Colonic mucosa (tissue), 4 donors: ENCODE data around the gene PDC. TPM values are rescaled to one million over a fixed set of nuclear protein-coding genes. Genes with fewer than 3 reads are reported as not detected.

ENCODE experiments used
- DNase-seq: peaks from one replicate; pipeline ENCODE4 v3.0.0-alpha.2; 2020
- H3K27ac ChIP-seq: fragments of 200-600 bp; one replicate; pipeline ENCODE4 v1.8.0; 2021
- H3K27me3 ChIP-seq: fragments of 200-600 bp; one replicate; pipeline ENCODE4 v1.8.0; 2021
- H3K36me3 ChIP-seq: fragments of 200-600 bp; one replicate; pipeline ENCODE4 v1.8.0; 2021
- H3K4me1 ChIP-seq: fragments of 200-600 bp; one replicate; pipeline ENCODE4 v1.8.0; 2021; ENCODE audit warnings: mild to moderate bottlenecking
- H3K4me3 ChIP-seq: fragments of 200-600 bp; one replicate; pipeline ENCODE4 v1.8.0; 2021
- H3K9ac ChIP-seq, 2 donors: one replicate each; pipeline ENCODE4 v1.7.0; 2013; ENCODE audit warnings: control low read depth in 2 of 2, low read depth in 2 of 2, low read length in 2 of 2
- H3K9me3 ChIP-seq: fragments of 200-600 bp; one replicate; pipeline ENCODE4 v1.8.0; 2021
- intact Hi-C: fragments of 100-400 bp; cut with DNase I; formaldehyde crosslinking; loops from one replicate; pipeline ENCODE4 v1.14.1; 2022
- total RNA-seq, 2 donors: library from RNA; stranded (reverse); fragmentation: NEBNext Ultra II Directional in 1 of 2; extraction: Animal tissue kit (Norgen Biotek cat#: 25700) in 1 of 2; gene quantifications; one replicate each; pipeline ENCODE4 v1.2.1, GENCODE V29; 2021
- TF ChIP-seq, protein P1 (sequence below): fragments of 200-600 bp; IDR thresholded peaks from one replicate; pipeline ENCODE4 v1.8.0; 2022; ENCODE audit warnings: antibody characterized with exemption, mild to moderate bottlenecking
- donor health status: healthy.
- donor health status: DM: no; HTN: no; CAD: no.
- donor health status: DM: no; HTN: no; CAD: no.

The PDC gene
- total RNA-seq, 2 donors from 2014 or later, result not detected

DNA sequence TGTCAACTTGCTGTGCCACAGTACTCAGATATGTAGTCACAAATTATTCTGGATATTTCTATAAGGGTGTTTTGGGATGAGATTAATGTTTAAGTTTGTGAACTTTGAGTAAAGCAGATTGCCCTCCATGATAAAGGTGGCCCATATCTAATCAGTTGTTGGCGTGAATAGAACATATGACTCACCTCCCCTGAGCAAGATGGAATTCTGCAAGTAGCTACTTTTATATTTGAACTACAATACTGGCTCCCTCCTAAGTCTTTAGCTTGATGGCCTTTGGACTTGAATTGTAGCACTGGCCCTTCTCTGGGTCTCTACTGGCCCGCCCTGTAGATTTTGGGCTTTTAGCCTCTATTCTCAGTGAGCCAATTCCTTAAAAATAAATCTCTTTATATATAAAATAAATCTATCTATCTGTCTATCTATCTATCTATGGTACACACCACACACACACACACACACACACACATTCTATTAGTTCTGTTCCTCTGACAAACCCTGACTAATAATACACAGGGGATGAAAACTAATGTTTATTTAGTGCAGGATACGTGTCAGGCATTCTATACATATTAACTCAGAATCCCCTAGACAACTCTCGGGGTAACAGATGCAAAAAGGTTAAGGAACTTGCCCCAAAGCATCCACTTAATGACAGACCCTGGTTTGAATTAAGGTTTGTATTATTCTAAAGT is 37.9 kb upstream of the PDC start:
- Histone ChIP-seq H3K36me3 (no peaks in the 10 kb centered on the region), H3K27ac (no peak overlapping the region), H3K27me3 (no peaks in the 10 kb centered on the region), H3K9ac (no peak overlapping the region), H3K9me3 (no peaks in the 10 kb centered on the region), H3K4me3 (no peak overlapping the region), H3K4me1 (no peaks in the 10 kb centered on the region)
- TF ChIP-seq, protein P1, sequence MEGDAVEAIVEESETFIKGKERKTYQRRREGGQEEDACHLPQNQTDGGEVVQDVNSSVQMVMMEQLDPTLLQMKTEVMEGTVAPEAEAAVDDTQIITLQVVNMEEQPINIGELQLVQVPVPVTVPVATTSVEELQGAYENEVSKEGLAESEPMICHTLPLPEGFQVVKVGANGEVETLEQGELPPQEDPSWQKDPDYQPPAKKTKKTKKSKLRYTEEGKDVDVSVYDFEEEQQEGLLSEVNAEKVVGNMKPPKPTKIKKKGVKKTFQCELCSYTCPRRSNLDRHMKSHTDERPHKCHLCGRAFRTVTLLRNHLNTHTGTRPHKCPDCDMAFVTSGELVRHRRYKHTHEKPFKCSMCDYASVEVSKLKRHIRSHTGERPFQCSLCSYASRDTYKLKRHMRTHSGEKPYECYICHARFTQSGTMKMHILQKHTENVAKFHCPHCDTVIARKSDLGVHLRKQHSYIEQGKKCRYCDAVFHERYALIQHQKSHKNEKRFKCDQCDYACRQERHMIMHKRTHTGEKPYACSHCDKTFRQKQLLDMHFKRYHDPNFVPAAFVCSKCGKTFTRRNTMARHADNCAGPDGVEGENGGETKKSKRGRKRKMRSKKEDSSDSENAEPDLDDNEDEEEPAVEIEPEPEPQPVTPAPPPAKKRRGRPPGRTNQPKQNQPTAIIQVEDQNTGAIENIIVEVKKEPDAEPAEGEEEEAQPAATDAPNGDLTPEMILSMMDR, result no peak
- DNase-seq, result no peak
- intact Hi-C loops, result no loop called here

DNA sequence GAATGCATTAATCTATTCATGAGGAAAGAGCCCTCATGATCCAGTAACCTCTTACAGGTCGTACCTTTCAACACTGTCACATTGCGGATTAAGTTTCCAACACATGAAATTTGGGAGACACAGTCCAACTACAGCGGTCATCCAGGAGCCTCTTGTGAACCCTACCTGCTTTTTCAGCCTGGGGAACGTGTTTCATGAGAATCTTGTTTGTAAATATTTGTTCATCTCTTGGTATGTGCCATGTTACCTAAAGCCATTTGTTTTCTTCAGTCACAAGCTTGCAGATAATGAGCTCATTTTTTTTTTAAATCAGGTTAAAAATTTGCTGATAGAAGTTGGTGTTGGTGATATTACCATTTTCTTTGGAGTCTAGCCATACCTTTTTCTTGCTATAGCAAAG is 37.2 kb upstream of the PDC start:
- H3K27ac ChIP-seq, result no peak overlapping the region
- no peak for DNase-seq
- H3K36me3 ChIP-seq, result no peaks in the 10 kb centered on the region
- no peaks in the 10 kb centered on the region for H3K27me3 ChIP-seq
- TF ChIP-seq, protein P1, result no peak
- H3K4me3 ChIP-seq, result no peak overlapping the region
- no peak overlapping the region for H3K9ac ChIP-seq
- no peaks in the 10 kb centered on the region for H3K4me1 ChIP-seq
- intact Hi-C loops, result no loop called here
- H3K9me3 ChIP-seq, result no peaks in the 10 kb centered on the region

DNA sequence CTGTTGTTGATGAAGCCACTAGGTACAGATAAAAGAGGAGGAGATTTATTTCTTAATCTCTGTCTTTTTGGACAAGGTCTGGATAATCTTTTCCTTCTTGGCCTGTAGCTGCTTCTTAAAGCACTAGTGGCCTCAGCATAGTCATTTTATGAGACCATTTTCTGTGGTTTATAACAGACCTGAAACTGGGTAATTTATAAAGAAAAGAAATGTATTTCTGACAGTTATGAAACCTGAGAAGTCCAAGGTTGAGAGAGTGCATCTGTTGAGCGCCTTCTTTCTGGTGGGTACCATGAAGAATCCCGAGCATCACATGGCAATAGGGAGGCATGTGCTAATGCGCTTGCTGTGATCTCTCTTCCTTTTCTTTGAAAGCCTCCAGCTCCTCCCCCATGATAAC is 36.7 kb upstream of the PDC start:
- Histone ChIP-seq H3K36me3 (no peaks in the 10 kb centered on the region), H3K9me3 (no peaks in the 10 kb centered on the region), H3K4me3 (no peak overlapping the region), H3K4me1 (no peaks in the 10 kb centered on the region), H3K9ac (no peak overlapping the region), H3K27me3 (no peaks in the 10 kb centered on the region), H3K27ac (no peak overlapping the region)
- intact Hi-C loops, result no loop called here
- DNase-seq, result no peak
- TF ChIP-seq, protein P1, result no peak

DNA sequence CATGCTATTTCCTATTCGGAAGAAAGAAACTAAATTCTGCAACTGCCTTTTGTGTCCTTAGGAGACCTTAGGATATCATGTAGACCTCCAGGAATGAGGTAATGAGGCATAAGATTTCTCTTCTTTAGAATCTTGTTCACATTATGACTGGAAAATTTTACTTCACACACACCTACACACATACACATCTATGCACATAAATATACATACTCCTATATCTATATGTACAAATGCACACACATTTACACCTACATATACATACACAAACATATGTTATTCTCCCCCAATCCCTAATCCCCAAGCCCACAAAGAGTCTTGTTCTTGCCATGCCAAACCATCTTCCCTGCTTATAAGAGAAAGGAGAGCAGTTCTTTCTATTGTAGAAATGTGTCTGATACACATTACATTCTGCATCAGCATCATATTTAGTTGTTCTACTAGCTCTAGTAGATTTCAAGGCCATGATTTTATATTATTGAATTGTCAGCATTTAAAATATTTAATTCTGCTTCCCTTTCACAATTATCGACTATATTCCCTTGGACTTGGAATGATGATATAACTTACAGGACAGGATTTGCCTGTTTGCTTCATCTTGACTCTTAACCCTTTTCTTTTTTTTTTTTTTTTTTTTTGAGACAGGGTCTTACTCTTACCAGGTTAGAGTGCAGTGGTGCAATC is 35.4 kb upstream of the PDC start:
- intact Hi-C loops, result no loop called here
- H3K9me3 ChIP-seq, result no peaks in the 10 kb centered on the region
- H3K4me3 ChIP-seq, result no peak overlapping the region
- no peak for DNase-seq
- H3K27ac ChIP-seq, result no peak overlapping the region
- no peaks in the 10 kb centered on the region for H3K4me1 ChIP-seq
- H3K27me3 ChIP-seq, result no peaks in the 10 kb centered on the region
- TF ChIP-seq, protein P1, result no peak
- no peak overlapping the region for H3K9ac ChIP-seq
- H3K36me3 ChIP-seq, result no peaks in the 10 kb centered on the region

DNA sequence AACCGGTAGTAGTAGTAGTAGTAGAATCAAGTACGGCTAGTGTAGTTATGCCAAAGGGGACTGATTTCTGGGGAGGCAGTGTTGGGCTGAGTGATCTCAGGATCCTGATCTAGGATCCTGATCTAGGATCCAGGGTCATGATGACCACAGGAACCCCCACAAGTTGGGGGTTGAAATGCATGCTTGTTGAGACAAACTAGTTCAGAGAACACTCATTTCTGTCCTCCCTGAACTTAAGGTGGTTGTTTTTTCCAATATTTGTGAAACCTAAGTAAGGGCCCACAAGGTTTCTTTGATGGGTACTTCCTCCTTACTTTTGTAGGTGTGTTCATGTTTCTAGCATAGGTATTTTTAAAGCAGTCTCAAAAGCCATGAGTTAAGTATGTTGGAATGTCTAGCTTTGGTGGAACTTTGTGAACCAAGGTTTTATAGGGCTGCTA is 33.9 kb upstream of the PDC start:
- Histone ChIP-seq H3K4me1 (no peaks in the 10 kb centered on the region), H3K27ac (no peak overlapping the region), H3K36me3 (no peaks in the 10 kb centered on the region), H3K9ac (no peak overlapping the region), H3K4me3 (no peak overlapping the region), H3K9me3 (no peaks in the 10 kb centered on the region), H3K27me3 (no peaks in the 10 kb centered on the region)
- intact Hi-C loops, result no loop called here
- TF ChIP-seq, protein P1, result no peak
- DNase-seq, result no peak
